Daoy (cell line): ENCODE measurements around the gene KRT79. TPM values are rescaled to one million over a fixed set of nuclear protein-coding genes. Genes with fewer than 3 reads are reported as not detected.

ENCODE experiments used
- DNase-seq: peaks from one replicate; pipeline ENCODE4 v3.0.0-alpha.2; 2015; ENCODE audit warnings: low read depth
- total RNA-seq: library from RNA; depleted of rRNA; stranded (reverse); fragments of >200 nt; shearing (Covaris generic); gene quantifications from 2 replicates; pipeline ENCODE4 v1.2.3, GENCODE V29; 2014

KRT79 gene
- total RNA-seq, 1 experiment from 2014 or later: 2.6 TPM

GRCh38 chr12:52819731-52820510, 14.2 kb downstream of the KRT79 start:
- DNase-seq: no peak

GRCh38 chr12:52818887-52819420, 15.2 kb downstream of the KRT79 start:
- DNase-seq: no peak

- DNase-seq: no peak
Observed at GRCh38 chr12:52818388-52818787, 15.7 kb downstream of the KRT79 start.

GRCh38 chr12:52817699-52818238, 16.3 kb downstream of the KRT79 start:
- no peak for DNase-seq

GRCh38 chr12:52817003-52817698, 17.0 kb downstream of the KRT79 start:
- no peak for DNase-seq

GRCh38 chr12:52815676-52816588, 18.2 kb downstream of the KRT79 start:
- DNase-seq: no peak

GRCh38 chr12:52815161-52815560, 18.9 kb downstream of the KRT79 start:
- DNase-seq: no peak

- no peak for DNase-seq
Observed at GRCh38 chr12:52814710-52815155, 19.4 kb downstream of the KRT79 start.

GRCh38 chr12:52813885-52814709, 20.0 kb downstream of the KRT79 start, which contains the start of gene KRT4:
Gene KRT4 (minus strand): TSS chr12:52814116. CDS start chr12:52814058, 58 bp downstream.
- DNase-seq: no peak

GRCh38 chr12:52813203-52813819, 20.8 kb downstream of the KRT79 start:
- DNase-seq: no peak

- no peak for DNase-seq
Observed at GRCh38 chr12:52812749-52813148, 21.4 kb downstream of the KRT79 start.

- no peak for DNase-seq
Observed at GRCh38 chr12:52812073-52812400, 22.1 kb downstream of the KRT79 start.

GRCh38 chr12:52811191-52812072, 22.7 kb downstream of the KRT79 start:
- DNase-seq: no peak

- no peak for DNase-seq
Observed at GRCh38 chr12:52810554-52810953, 23.6 kb downstream of the KRT79 start.

GRCh38 chr12:52809166-52809565, 24.9 kb downstream of the KRT79 start:
- DNase-seq: no peak

GRCh38 chr12:52808573-52809160, 25.4 kb downstream of the KRT79 start:
- DNase-seq: no peak

- DNase-seq: no peak
Observed at GRCh38 chr12:52807544-52808470, 26.3 kb downstream of the KRT79 start.
